ENCODE measurements around the gene WDR74. TPM values are rescaled to one million over a fixed set of nuclear protein-coding genes. Genes with fewer than 3 reads are reported as not detected.
A peak's percentile ranks its signal among the peaks of the same experiment; 100 is the strongest.

WDR74 gene
- total RNA-seq, 1 experiment from 2014 or later = 110 TPM

DNA sequence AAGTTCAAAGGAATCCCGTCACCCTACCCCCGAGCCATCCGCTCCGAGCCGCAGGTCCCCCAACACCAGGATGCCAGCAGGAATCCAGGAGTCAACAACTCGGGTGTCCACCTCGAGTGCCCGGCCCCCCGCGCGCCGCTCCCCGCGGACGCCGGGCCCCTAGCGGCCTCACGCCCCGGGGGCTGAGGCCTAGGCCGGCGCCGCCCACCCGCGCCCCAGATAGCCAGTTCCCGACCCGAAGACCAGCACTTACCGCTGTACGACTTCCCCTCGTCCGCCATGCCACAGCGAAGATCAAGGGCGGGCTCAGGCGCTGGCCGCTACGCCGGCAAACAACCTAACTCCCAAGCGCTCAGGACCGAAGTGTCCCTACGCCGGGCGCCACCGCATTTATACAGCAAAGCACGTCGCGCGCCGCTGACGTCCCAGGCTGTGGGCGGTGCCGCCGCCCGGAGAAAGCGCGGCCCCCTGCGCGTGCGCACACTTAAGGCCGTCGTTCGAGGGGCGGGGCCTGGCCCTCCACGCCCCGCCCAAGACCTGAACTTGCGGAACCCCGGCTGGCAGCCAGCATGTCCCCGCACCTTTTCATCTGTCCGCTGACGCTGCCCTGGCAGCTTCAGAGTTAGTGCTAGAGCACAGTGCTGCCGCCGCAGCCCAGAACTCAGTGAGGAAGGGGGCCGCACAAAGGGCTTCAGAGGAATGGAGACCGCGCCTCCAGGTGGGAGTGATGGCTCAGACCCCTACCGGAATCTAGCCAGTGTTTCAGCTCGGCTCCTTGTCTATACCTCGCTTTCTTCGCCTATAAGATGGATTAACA lies 34.1 kb downstream of the WDR74 start, which contains the start of gene NXF1 (continued):
- TF ChIP-seq, protein P1, sequence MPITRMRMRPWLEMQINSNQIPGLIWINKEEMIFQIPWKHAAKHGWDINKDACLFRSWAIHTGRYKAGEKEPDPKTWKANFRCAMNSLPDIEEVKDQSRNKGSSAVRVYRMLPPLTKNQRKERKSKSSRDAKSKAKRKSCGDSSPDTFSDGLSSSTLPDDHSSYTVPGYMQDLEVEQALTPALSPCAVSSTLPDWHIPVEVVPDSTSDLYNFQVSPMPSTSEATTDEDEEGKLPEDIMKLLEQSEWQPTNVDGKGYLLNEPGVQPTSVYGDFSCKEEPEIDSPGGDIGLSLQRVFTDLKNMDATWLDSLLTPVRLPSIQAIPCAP (CRISPR knock-in tag; IDR thresholded peaks at IDR 0.05) = peak; percentile 83; the same call in 1 of the 2 replicates
- TF ChIP-seq, protein P2, sequence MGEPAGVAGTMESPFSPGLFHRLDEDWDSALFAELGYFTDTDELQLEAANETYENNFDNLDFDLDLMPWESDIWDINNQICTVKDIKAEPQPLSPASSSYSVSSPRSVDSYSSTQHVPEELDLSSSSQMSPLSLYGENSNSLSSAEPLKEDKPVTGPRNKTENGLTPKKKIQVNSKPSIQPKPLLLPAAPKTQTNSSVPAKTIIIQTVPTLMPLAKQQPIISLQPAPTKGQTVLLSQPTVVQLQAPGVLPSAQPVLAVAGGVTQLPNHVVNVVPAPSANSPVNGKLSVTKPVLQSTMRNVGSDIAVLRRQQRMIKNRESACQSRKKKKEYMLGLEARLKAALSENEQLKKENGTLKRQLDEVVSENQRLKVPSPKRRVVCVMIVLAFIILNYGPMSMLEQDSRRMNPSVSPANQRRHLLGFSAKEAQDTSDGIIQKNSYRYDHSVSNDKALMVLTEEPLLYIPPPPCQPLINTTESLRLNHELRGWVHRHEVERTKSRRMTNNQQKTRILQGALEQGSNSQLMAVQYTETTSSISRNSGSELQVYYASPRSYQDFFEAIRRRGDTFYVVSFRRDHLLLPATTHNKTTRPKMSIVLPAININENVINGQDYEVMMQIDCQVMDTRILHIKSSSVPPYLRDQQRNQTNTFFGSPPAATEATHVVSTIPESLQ (CRISPR knock-in tag; IDR thresholded peaks at IDR 0.05) = no peak
- TF ChIP-seq, protein P3, sequence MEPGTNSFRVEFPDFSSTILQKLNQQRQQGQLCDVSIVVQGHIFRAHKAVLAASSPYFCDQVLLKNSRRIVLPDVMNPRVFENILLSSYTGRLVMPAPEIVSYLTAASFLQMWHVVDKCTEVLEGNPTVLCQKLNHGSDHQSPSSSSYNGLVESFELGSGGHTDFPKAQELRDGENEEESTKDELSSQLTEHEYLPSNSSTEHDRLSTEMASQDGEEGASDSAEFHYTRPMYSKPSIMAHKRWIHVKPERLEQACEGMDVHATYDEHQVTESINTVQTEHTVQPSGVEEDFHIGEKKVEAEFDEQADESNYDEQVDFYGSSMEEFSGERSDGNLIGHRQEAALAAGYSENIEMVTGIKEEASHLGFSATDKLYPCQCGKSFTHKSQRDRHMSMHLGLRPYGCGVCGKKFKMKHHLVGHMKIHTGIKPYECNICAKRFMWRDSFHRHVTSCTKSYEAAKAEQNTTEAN (CRISPR knock-in tag; IDR thresholded peaks at IDR 0.05) = no peak
- TF ChIP-seq, protein P4, sequence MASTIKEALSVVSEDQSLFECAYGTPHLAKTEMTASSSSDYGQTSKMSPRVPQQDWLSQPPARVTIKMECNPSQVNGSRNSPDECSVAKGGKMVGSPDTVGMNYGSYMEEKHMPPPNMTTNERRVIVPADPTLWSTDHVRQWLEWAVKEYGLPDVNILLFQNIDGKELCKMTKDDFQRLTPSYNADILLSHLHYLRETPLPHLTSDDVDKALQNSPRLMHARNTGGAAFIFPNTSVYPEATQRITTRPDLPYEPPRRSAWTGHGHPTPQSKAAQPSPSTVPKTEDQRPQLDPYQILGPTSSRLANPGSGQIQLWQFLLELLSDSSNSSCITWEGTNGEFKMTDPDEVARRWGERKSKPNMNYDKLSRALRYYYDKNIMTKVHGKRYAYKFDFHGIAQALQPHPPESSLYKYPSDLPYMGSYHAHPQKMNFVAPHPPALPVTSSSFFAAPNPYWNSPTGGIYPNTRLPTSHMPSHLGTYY (CRISPR knock-in tag; IDR thresholded peaks at IDR 0.05) = 0 out of 2 replicates have a peak, but pooled peaks have one; percentile 56
- TF ChIP-seq ETV6 (CRISPR knock-in tag; IDR thresholded peaks at IDR 0.05) (peak; percentile 90), CREB1 (CRISPR knock-in tag; IDR thresholded peaks at IDR 0.05) (peak; percentile 82), MYBL2 (CRISPR knock-in tag; IDR thresholded peaks at IDR 0.05) (0 out of 2 replicates have a peak, but pooled peaks have one; percentile 30), FOXP1 (CRISPR knock-in tag; IDR thresholded peaks at IDR 0.05; ENCODE audit: borderline replicate concordance) (peak; percentile 86; the same call in 1 of the 2 replicates), SMAD3 (CRISPR knock-in tag; IDR thresholded peaks at IDR 0.05; ENCODE audit: borderline replicate concordance) (peak; percentile 77), GABPB1 (CRISPR knock-in tag; IDR thresholded peaks at IDR 0.05) (peak; percentile 68)
- TF ChIP-seq, protein P5, sequence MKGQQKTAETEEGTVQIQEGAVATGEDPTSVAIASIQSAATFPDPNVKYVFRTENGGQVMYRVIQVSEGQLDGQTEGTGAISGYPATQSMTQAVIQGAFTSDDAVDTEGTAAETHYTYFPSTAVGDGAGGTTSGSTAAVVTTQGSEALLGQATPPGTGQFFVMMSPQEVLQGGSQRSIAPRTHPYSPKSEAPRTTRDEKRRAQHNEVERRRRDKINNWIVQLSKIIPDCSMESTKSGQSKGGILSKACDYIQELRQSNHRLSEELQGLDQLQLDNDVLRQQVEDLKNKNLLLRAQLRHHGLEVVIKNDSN (CRISPR knock-in tag; IDR thresholded peaks at IDR 0.05) = no peak
- TF ChIP-seq, protein P6, sequence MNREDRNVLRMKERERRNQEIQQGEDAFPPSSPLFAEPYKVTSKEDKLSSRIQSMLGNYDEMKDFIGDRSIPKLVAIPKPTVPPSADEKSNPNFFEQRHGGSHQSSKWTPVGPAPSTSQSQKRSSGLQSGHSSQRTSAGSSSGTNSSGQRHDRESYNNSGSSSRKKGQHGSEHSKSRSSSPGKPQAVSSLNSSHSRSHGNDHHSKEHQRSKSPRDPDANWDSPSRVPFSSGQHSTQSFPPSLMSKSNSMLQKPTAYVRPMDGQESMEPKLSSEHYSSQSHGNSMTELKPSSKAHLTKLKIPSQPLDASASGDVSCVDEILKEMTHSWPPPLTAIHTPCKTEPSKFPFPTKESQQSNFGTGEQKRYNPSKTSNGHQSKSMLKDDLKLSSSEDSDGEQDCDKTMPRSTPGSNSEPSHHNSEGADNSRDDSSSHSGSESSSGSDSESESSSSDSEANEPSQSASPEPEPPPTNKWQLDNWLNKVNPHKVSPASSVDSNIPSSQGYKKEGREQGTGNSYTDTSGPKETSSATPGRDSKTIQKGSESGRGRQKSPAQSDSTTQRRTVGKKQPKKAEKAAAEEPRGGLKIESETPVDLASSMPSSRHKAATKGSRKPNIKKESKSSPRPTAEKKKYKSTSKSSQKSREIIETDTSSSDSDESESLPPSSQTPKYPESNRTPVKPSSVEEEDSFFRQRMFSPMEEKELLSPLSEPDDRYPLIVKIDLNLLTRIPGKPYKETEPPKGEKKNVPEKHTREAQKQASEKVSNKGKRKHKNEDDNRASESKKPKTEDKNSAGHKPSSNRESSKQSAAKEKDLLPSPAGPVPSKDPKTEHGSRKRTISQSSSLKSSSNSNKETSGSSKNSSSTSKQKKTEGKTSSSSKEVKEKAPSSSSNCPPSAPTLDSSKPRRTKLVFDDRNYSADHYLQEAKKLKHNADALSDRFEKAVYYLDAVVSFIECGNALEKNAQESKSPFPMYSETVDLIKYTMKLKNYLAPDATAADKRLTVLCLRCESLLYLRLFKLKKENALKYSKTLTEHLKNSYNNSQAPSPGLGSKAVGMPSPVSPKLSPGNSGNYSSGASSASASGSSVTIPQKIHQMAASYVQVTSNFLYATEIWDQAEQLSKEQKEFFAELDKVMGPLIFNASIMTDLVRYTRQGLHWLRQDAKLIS (CRISPR knock-in tag; IDR thresholded peaks at IDR 0.05; ENCODE audit: borderline replicate concordance) = no peak
- TF ChIP-seq, protein P7, sequence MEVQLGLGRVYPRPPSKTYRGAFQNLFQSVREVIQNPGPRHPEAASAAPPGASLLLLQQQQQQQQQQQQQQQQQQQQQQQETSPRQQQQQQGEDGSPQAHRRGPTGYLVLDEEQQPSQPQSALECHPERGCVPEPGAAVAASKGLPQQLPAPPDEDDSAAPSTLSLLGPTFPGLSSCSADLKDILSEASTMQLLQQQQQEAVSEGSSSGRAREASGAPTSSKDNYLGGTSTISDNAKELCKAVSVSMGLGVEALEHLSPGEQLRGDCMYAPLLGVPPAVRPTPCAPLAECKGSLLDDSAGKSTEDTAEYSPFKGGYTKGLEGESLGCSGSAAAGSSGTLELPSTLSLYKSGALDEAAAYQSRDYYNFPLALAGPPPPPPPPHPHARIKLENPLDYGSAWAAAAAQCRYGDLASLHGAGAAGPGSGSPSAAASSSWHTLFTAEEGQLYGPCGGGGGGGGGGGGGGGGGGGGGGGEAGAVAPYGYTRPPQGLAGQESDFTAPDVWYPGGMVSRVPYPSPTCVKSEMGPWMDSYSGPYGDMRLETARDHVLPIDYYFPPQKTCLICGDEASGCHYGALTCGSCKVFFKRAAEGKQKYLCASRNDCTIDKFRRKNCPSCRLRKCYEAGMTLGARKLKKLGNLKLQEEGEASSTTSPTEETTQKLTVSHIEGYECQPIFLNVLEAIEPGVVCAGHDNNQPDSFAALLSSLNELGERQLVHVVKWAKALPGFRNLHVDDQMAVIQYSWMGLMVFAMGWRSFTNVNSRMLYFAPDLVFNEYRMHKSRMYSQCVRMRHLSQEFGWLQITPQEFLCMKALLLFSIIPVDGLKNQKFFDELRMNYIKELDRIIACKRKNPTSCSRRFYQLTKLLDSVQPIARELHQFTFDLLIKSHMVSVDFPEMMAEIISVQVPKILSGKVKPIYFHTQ (CRISPR knock-in tag; IDR thresholded peaks at IDR 0.05) = no peak
- TF ChIP-seq, protein P8, sequence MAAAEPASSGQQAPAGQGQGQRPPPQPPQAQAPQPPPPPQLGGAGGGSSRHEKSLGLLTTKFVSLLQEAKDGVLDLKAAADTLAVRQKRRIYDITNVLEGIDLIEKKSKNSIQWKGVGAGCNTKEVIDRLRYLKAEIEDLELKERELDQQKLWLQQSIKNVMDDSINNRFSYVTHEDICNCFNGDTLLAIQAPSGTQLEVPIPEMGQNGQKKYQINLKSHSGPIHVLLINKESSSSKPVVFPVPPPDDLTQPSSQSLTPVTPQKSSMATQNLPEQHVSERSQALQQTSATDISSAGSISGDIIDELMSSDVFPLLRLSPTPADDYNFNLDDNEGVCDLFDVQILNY (CRISPR knock-in tag; IDR thresholded peaks at IDR 0.05) = peak; percentile 87
- TF ChIP-seq, protein P9, sequence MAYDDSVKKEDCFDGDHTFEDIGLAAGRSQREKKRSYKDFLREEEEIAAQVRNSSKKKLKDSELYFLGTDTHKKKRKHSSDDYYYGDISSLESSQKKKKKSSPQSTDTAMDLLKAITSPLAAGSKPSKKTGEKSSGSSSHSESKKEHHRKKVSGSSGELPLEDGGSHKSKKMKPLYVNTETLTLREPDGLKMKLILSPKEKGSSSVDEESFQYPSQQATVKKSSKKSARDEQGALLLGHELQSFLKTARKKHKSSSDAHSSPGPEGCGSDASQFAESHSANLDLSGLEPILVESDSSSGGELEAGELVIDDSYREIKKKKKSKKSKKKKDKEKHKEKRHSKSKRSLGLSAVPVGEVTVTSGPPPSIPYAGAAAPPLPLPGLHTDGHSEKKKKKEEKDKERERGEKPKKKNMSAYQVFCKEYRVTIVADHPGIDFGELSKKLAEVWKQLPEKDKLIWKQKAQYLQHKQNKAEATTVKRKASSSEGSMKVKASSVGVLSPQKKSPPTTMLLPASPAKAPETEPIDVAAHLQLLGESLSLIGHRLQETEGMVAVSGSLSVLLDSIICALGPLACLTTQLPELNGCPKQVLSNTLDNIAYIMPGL (CRISPR knock-in tag; IDR thresholded peaks at IDR 0.05) = peak; percentile 82

Measured in WTC11 (cell line).